Hematopoietic multipotent progenitor cell treated with erythropoietin and hydrocortisone succinate and interleukin-3 and kit ligand, for 4 days (in vitro differentiated cells): ENCODE measurements around the gene RAI2.

Experiments
- DNase-seq: peaks from one replicate; pipeline ENCODE4 v3.0.0-alpha.2; 2015

RAI2 gene

DNA sequence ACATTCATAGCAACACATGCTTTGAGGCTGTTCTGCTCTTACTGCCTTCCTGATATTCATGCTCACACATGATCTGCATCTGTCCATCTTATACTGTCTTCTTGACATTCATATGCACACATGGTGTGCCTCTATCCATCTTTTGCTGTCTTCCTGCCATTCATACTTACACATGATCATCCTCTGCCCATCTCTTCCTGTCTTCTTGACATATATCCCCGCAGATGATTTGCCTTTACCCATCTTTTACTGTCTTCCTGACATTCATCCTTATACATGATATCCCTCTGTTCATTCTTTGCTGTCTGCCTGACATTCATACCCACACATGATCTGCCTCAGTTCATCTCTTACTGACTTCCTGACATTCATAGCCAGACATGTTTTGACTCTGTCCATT lies 87.0 kb downstream of the RAI2 start:
- no peak for DNase-seq

DNA sequence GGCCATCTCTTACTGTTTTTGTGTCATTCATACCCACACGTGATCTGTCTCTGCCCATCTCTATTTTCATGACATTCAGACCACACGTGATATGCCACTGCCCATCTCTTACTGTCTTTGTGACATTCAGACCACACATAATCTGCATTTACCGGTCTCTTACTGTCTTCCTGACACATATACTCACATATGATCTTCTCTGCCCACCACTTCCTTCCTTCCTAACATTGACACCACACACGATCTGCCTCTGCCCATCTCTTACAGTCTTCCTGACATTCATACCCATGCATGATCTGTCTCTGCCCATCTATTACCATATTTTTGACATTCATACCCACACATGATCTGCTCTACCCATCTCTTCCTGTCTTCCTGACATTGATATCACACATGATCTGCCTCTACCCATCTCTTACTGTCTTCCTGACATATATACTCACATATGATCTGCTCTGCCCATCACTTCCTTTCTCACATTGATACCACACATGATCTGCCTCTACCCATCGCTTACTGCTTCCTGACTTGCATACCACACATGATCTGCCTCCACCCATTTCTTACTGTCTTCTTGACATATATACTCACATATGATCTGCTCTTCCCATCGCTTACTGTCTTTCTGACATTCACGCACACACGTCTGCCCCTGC lies 87.7 kb downstream of the RAI2 start:
- no peak for DNase-seq

DNA sequence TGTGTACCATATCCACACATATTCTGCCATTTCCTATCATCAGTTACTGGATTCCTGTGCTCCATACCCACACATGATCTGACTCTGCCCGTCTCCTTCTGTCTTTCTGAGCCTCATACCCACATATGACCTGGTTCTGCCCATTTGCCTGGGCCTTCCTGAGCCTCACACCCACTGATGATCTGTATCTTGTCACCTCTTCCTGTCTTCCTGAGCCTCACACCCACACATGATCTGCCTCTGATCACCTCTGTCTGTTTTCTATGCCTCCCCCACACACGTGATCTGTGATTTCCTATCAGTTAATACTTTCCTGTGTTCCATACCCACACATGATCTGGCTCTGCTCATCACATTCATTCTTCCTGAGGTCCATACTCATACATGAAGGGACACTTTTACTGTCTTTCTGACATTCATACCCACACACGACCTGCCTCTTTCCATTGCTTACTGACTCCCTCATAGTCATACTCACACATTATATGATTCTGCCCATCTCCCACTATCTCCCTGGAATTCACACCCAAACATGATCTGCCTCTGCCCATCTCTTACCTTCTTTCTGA lies 91.3 kb downstream of the RAI2 start:
- no peak for DNase-seq

DNA sequence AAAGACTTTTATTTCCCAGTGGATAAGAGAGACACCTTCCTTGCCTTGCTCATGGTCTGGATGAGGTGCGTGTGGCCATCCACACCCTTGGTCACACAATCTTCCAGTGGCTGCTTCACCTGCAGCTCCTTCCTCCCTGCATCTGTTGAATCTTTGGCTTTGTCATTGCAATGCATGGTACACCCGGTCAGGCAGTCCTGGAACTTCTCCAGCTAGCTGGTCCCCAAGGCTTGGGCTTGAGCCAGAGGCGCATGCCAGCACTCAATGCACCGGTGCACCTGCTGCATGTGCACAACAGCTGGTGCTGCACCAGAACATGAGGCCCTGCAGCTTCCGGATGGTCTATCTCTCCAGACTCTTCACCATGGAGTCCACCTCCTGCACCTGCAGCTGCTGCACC lies 92.1 kb downstream of the RAI2 start:
- no peak for DNase-seq

DNA sequence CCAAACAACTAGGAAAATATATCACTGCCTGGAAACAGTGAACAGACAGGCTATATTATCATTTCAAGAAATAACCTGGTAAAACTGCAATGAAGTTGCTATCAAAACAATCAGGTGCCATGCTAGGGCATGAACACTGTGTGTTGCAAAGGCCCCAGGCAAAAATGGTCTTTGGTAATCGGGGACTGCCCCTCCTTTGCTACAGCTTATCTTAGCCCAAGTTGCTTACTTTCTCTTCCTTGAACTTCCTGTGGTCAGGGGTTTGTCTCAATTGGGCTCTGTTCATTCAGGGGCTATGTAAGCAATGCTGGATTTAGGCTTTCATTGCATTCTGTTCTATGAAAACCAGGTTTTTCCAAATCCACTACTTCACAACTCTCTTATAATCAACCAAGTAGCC lies 93.4 kb downstream of the RAI2 start:
- DNase-seq: peak; percentile 70

DNA sequence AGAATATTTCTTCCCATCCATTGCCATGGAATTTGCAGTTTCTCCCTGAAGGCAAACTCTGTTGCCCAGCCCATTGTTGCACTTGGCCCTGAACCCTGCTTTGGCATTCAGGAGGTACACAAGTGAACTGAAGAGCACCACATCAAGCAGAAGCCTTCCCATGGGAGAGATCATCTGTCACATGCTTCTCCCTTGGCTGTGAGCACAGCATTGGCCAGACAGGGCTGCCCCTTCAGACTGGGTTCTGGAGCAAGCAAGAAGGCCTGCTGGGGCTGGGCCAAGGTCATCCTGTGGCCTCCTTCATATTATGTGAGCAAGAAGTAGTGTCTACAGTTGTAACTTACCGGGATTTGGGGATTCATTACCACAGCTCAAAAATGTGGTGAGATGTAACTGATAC lies 101.1 kb downstream of the RAI2 start:
- no peak for DNase-seq

DNA sequence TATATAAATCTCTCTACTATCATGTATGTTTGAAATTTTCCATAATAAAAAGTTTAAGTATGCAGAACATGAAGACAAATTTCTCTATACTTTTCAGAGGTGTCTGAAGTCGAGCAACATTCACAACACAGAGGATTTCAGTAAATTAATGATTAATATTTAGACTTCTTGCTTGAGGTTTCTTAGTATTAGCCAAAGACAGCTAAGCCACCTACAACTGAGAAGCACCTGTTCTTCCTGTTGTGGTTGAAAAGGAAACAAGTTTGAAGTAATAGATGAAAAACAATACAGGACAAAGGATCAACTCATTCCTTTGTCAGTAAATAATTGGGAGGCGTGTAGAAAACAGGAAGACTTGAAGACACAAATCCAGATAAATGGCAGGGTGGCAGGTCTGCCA lies 102.7 kb downstream of the RAI2 start:
- DNase-seq: no peak

DNA sequence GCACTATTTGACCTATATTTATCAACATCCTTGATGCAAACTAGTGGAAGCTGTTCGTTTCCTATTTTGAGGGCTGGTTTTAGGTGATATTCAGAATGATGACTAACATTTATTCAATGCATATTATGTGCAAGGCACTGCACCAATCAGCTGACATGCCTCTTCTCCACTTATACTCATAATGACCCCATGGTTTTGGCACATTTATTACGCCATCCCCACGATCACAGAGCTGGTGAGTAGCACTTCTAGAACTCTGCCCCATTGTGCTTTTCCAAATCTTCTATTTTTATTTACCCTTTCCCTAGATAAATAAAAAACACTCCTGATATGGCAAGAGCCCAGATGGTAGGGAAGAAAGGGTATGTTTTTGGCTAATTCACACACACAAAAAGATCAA lies 110.7 kb downstream of the RAI2 start:
- DNase-seq: no peak
